OCI-LY3 (cell line): ENCODE data around the gene TNPO1.

ENCODE experiments used
- EZH2phosphoT487 ChIP-seq: fragments of 200-600 bp; shearing (Covaris generic); IDR thresholded peaks from 2 replicates; pipeline ENCODE4 v1.6.1; 2018; ENCODE audit warnings: antibody characterized with exemption, mixed run types, low read depth
- TF ChIP-seq, protein P1 (sequence below): fragments of 200-600, 300-600 bp; sonication (generic); IDR thresholded peaks from 2 replicates; pipeline ENCODE4 v1.5.1; 2014; ENCODE audit warnings: antibody characterized with exemption, low read length, low read depth

DNA sequence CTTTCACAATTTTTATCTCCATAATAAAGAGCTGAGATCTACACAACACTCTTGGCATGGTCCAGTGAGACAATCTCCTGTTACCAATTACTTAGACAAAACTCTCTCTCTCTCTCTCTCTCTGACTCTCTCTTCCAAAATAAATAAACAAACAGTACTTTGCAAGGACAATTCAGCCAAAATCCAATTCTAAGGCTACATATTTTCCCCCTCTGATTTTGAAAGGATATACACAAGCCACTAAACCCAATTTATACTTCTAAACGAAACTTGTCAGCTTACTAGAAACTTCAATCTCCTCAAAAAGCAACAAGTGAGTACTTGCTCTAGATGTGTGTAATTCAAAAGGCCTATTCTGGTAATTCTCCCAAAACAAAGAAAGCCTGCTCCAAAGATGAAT lies 26.3 kb upstream of the TNPO1 start:
- TF ChIP-seq, protein P1, sequence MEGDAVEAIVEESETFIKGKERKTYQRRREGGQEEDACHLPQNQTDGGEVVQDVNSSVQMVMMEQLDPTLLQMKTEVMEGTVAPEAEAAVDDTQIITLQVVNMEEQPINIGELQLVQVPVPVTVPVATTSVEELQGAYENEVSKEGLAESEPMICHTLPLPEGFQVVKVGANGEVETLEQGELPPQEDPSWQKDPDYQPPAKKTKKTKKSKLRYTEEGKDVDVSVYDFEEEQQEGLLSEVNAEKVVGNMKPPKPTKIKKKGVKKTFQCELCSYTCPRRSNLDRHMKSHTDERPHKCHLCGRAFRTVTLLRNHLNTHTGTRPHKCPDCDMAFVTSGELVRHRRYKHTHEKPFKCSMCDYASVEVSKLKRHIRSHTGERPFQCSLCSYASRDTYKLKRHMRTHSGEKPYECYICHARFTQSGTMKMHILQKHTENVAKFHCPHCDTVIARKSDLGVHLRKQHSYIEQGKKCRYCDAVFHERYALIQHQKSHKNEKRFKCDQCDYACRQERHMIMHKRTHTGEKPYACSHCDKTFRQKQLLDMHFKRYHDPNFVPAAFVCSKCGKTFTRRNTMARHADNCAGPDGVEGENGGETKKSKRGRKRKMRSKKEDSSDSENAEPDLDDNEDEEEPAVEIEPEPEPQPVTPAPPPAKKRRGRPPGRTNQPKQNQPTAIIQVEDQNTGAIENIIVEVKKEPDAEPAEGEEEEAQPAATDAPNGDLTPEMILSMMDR = no peak
- TF ChIP-seq EZH2phosphoT487 = no peak
